ENCODE results near the gene HYCC2. TPM values are rescaled to one million over a fixed set of nuclear protein-coding genes. Genes with fewer than 3 reads are reported as not detected.
"Not testable (repeated sequence)": the region's sequence is repeated elsewhere in the genome, so short reads cannot be mapped to it uniquely, and the experiment has no call there.

Gene HYCC2
- polyA plus RNA-seq (2011; rRNA removed) (3.0 and 6.9 TPM in 2 replicates), polyA minus RNA-seq (2011; rRNA and poly(A)+ RNA removed) (7.2 and 7.8 TPM in 2 replicates)

DNA sequence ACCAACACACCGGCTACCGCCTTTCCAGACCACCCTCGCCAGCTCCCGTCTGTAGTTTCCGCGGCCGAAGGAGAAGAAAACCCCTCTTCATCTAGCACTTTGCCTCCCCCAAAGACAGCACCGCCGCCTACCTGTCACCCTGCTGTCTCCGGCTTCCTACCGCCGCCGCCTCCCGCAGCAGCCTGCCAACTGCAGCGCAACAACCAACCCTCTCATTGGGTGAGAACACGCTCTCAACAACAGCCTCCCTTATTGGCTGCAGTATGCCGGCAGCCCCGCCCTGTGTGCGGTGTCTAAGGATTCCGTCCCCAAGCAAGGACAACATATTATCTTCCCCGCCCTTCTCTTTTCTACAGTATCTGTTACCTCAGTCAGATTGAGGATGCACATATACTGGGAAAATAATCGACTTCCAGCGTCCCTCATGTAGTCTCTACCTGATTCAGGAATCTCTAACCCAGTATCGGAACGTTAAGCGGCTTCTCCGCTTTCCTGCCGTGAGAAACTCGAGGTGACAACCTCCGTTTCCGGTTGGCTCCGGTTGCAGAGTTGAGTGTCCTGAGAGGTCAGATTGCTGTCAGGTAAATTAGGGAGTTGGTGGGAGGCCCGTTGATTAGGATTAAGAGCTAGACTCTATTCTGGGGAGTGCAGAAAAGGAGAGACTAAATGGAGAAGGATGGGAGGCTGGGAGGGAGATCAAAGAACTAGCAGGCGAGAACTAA lies at the start of gene HYCC2, which contains the start of gene NDUFB3:
TSS of gene HYCC2 (minus strand) at position 193 of the 722 bp plus-strand sequence. CDS start 47,662 bp downstream, outside the sequence.
TSS of gene NDUFB3 (plus strand) at position 523 of the 722 bp plus-strand sequence. CDS start 6,882 bp downstream, outside the sequence.
- H3K4me3 ChIP-seq (ENCODE audit: low read depth, low read length) = peak within 1 kb of the TSS; percentile 99
- H3K27me3 ChIP-seq (ENCODE audit: control insufficient read depth, insufficient read depth, low read length) = no peaks in the 10 kb centered on the region
- DNase-seq (ENCODE audit: low read depth) = peak; percentile 58
- H3K36me3 ChIP-seq (ENCODE audit: control insufficient read depth, insufficient read depth, low read length) = no peaks in the 10 kb centered on the region
- TF ChIP-seq, protein P1, sequence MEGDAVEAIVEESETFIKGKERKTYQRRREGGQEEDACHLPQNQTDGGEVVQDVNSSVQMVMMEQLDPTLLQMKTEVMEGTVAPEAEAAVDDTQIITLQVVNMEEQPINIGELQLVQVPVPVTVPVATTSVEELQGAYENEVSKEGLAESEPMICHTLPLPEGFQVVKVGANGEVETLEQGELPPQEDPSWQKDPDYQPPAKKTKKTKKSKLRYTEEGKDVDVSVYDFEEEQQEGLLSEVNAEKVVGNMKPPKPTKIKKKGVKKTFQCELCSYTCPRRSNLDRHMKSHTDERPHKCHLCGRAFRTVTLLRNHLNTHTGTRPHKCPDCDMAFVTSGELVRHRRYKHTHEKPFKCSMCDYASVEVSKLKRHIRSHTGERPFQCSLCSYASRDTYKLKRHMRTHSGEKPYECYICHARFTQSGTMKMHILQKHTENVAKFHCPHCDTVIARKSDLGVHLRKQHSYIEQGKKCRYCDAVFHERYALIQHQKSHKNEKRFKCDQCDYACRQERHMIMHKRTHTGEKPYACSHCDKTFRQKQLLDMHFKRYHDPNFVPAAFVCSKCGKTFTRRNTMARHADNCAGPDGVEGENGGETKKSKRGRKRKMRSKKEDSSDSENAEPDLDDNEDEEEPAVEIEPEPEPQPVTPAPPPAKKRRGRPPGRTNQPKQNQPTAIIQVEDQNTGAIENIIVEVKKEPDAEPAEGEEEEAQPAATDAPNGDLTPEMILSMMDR (IDR thresholded peaks at IDR 0.05; ENCODE audit: insufficient read depth, low read depth, low read length) = peak; percentile 46
- POLR2A ChIA-PET = no interaction called here
- CTCF ChIA-PET = interaction anchor here (1.2 to 7.1 kb wide), 4 partner anchors 83 to 170 kb away, joined by 4 to 87 read pairs (median 6); no protein-coding TSS in a partner anchor

DNA sequence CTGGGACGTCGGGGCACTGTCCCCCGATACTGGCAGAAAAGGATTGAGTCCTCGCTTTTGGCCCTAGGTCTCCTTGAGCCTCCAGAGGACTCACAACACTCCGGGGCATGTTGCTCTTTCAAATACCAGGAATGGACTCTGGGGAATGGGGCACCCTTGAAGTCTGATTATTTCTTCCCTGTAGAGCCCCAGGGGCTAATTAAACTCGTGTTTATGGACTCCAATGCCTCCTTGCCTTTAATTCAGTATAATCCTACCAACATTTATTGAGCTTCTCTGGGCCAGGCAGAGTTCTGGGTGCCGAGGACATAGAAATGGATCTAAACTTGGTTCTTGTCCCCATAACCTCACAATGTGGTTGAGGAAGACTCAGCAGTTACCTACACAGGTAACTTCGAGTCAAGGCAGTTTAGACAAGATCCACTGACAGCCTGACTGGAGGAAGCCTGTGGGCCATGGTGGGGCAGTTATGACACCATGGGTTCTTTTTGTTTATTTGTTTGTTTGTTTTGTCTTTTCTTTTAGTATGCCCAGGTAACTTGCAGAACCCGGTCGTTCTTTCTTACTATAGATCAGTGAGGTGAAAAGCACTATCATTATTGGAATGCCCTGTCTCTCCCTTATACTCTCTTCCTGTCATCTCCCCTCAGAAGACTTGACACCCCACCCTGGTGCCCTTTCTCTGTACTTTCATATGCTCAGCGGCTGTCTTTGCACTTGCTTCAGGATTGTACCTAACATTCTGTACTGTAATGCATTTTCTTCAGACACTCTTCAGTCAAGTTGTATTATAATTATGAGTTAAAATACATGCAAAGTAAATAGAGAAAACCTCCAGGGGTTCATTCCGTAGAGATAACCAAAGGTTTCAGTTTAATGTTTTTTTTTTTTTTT lies 47.7 kb upstream of the HYCC2 start:
- CTCF ChIA-PET = interaction anchor here (0.6 to 4.2 kb wide), 8 partner anchors 10 to 342 kb away, joined by 3 to 31 read pairs (median 4); no protein-coding TSS in a partner anchor
- POLR2A ChIA-PET = interaction anchor here (0.6 kb wide), 1 partner anchor 230 kb away, joined by 4 read pairs; the partner anchor contains the start of genes NIF3L1 and PPIL3

DNA sequence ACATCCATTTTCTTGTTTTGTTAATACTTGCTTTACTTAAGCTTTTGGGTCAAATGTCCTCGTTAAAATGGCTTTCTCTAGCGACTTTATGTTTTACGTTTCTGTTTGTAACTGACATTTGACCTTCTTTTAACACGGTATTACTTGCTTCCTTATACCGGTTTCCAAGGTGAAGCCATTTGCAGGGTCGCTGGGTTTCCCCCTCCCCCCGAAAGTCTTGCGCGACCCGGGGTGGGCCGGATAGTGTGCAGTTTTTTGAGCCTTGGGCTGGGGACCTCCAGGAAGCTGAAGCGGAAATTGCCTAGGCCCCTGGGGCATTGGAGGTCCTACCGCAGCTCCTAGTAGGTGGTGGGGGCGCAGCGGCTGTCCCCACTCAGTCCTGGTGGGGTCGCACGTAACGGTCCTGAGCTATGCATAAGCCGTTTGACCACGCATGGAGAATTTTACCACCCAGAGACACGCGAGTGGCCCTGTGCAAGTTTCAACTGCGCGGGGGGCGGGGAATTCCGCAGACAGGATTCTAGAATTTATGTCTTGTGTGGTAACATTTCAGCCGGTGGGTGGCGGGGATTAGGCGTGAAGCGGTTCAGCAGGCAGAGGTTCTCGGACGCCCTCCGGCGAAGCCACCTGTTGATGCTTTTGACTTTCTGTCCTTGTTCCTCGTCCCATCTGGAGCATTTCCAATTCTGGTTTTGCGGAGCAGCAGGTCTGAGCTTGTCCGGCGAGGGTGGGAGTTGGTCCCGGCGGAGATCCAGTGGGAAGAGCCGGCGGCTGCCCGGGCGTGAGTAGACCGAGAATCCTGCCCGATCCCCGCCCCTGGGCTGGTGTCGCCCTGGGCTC lies 46.9 kb upstream of the HYCC2 start:
- Histone ChIP-seq H3K27me3 (ENCODE audit: control insufficient read depth, insufficient read depth, low read length) (no peaks in the 10 kb centered on the region), H3K4me3 (ENCODE audit: low read depth, low read length) (peak overlapping the region; percentile 70), H3K36me3 (ENCODE audit: control insufficient read depth, insufficient read depth, low read length) (no peaks in the 10 kb centered on the region)
- no peak for DNase-seq (ENCODE audit: low read depth)
- TF ChIP-seq, protein P1 (IDR thresholded peaks at IDR 0.05; ENCODE audit: insufficient read depth, low read depth, low read length) = peak; percentile 49
- ChIA-PET POLR2A (interaction anchor here (0.6 kb wide), 1 partner anchor 229 kb away, joined by 4 read pairs; the partner anchor contains the start of genes NIF3L1 and PPIL3), CTCF (interaction anchor here (0.9 to 4.2 kb wide), 10 partner anchors 11 to 197 kb away, joined by 3 to 31 read pairs (median 4); no protein-coding TSS in a partner anchor)

More for the DNA sequence above, 47.7 kb upstream of the HYCC2 start:
- Histone ChIP-seq H3K36me3 (ENCODE audit: control insufficient read depth, insufficient read depth, low read length) (no peaks in the 10 kb centered on the region), H3K4me3 (ENCODE audit: low read depth, low read length) (peak overlapping the region; percentile 70), H3K27me3 (ENCODE audit: control insufficient read depth, insufficient read depth, low read length) (no peaks in the 10 kb centered on the region)
- DNase-seq (ENCODE audit: low read depth) = no peak
- TF ChIP-seq, protein P1 (IDR thresholded peaks at IDR 0.05; ENCODE audit: insufficient read depth, low read depth, low read length) = no peak

DNA sequence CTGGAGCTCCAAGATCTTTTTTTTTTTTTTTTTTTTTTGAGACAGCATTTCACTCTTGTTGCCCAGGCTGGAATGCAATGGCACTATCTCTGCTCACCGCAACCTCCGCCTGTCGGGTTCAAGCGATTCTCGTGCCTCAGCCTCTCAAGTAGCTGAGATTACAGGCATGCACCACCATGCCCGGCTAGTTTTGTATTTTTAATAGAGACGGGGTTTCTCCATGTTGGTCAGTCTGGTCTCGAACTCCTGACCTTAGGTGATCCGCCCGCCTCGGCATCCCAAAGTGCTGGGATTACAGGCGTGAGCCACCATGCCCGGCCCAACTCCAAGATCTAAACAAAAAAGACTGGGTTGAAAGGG lies 46.2 kb upstream of the HYCC2 start:
- POLR2A ChIA-PET; H3K27me3 ChIP-seq (ENCODE audit: control insufficient read depth, insufficient read depth, low read length); H3K36me3 ChIP-seq (ENCODE audit: control insufficient read depth, insufficient read depth, low read length); DNase-seq (ENCODE audit: low read depth): not testable (repeated sequence)
- H3K4me3 ChIP-seq (ENCODE audit: low read depth, low read length) = peak overlapping the region; percentile 70
- CTCF ChIA-PET = interaction anchor here (0.9 to 4.2 kb wide), 9 partner anchors 12 to 196 kb away, joined by 3 to 31 read pairs (median 5); no protein-coding TSS in a partner anchor

Measured in BJ (cell line).